ENCODE measurements around the gene TBC1D8. TPM values are rescaled to one million over a fixed set of nuclear protein-coding genes. Genes with fewer than 3 reads are reported as not detected.

Gene TBC1D8
- total and polyA plus RNA-seq, 2 of the 13 experiments (the other 11 are each of a cell fraction or from before 2014, with no cell fraction given): 45.1 to 95.4 TPM

DNA sequence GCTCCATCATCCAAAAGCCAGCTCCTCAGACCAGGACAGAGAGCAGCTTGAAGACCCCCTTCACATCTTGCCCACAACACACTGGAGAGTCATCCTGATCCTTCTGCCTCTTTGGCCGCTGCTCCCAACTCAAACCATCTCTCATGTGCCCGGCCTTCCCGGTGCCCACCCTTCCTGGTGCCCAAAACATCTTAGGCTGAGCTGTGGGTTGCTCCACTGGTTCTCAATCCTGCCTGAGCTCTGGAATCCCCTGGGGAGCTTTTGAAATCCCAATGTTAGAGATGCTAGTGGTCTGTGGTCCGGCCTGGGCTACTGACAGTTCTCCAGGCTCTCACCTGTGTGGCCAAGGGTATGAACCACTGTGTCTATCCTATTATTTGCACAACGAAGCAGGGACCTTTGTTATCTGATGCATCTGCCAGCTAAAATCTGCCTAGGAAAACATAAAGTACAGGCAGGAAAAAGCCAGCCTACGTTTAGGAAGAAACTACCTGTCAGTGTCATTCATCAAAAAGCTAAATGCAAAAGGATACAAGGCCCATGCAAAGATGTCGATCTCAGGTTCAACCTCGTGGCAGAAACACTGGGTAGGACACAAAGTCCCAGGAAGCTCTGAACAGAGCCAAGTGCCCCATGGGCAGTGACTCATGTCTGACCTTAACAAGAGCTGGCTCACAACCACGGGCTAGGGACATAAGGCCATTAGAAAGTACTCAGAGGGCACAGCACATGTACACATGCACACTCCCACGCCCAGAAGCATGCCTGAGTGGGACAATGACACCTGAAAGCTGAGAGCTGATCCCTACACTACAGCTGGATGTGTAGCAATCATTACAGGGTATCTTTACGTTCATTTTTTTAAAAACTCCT, 30.8 kb downstream of the TBC1D8 start (continued):
- TF ChIP-seq, protein P1, sequence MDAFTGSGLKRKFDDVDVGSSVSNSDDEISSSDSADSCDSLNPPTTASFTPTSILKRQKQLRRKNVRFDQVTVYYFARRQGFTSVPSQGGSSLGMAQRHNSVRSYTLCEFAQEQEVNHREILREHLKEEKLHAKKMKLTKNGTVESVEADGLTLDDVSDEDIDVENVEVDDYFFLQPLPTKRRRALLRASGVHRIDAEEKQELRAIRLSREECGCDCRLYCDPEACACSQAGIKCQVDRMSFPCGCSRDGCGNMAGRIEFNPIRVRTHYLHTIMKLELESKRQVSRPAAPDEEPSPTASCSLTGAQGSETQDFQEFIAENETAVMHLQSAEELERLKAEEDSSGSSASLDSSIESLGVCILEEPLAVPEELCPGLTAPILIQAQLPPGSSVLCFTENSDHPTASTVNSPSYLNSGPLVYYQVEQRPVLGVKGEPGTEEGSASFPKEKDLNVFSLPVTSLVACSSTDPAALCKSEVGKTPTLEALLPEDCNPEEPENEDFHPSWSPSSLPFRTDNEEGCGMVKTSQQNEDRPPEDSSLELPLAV (CRISPR knock-in tag; conservative IDR thresholded peaks at IDR 0.05; ENCODE audit: low read depth): no peak
- no peak for TF ChIP-seq ZNF549 (CRISPR knock-in tag; IDR thresholded peaks at IDR 0.05)
- no peak for TF ChIP-seq SRSF4 (IDR thresholded peaks at IDR 0.05; ENCODE audit: low read depth, low read length, poor library complexity, severe bottlenecking)
- 0 out of 2 replicates have a peak, but pooled peaks have one; percentile 33 for TF ChIP-seq HOXA5 (CRISPR knock-in tag; IDR thresholded peaks at IDR 0.05)
- TF ChIP-seq, protein P2, sequence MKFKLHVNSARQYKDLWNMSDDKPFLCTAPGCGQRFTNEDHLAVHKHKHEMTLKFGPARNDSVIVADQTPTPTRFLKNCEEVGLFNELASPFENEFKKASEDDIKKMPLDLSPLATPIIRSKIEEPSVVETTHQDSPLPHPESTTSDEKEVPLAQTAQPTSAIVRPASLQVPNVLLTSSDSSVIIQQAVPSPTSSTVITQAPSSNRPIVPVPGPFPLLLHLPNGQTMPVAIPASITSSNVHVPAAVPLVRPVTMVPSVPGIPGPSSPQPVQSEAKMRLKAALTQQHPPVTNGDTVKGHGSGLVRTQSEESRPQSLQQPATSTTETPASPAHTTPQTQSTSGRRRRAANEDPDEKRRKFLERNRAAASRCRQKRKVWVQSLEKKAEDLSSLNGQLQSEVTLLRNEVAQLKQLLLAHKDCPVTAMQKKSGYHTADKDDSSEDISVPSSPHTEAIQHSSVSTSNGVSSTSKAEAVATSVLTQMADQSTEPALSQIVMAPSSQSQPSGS (CRISPR knock-in tag; IDR thresholded peaks at IDR 0.05): peak; percentile 36; the same call in 1 of the 2 replicates
- no peak for TF ChIP-seq ZSCAN31 (CRISPR knock-in tag; IDR thresholded peaks at IDR 0.05; ENCODE audit: low read depth)
- TF ChIP-seq ZBTB8A (CRISPR knock-in tag; IDR thresholded peaks at IDR 0.05; ENCODE audit: borderline replicate concordance, low read depth): no peak
- no peak for TF ChIP-seq KAT2B (IDR thresholded peaks at IDR 0.05; ENCODE audit: borderline replicate concordance, low read depth, low read length)
- TF ChIP-seq ZNF260 (CRISPR knock-in tag; IDR thresholded peaks at IDR 0.05; ENCODE audit: borderline replicate concordance, low read depth): no peak
- TF ChIP-seq ZNF383 (CRISPR knock-in tag; IDR thresholded peaks at IDR 0.05; ENCODE audit: borderline replicate concordance): no peak
- TF ChIP-seq ZNF883 (CRISPR knock-in tag; IDR thresholded peaks at IDR 0.05; ENCODE audit: not compliant biosample characterization): peak; percentile 21
- TF ChIP-seq KDM5B (CRISPR knock-in tag; IDR thresholded peaks at IDR 0.05; ENCODE audit: borderline replicate concordance): peak; percentile 82; the same call in 1 of the 2 replicates
- TF ChIP-seq MLLT10 (CRISPR knock-in tag; IDR thresholded peaks at IDR 0.05): no peak
- peak; percentile 89 for TF ChIP-seq ZFP36 (IDR thresholded peaks at IDR 0.05; ENCODE audit: borderline replicate concordance, low read depth, low read length, partially characterized antibody)
- TF ChIP-seq MED8 (CRISPR knock-in tag; IDR thresholded peaks at IDR 0.05; ENCODE audit: insufficient replicate concordance): no peak
- TF ChIP-seq TRIM24 (CRISPR knock-in tag; IDR thresholded peaks at IDR 0.05): no peak
- TF ChIP-seq RAD51 (IDR thresholded peaks at IDR 0.05; ENCODE audit: borderline replicate concordance): no peak
- TF ChIP-seq, protein P3, sequence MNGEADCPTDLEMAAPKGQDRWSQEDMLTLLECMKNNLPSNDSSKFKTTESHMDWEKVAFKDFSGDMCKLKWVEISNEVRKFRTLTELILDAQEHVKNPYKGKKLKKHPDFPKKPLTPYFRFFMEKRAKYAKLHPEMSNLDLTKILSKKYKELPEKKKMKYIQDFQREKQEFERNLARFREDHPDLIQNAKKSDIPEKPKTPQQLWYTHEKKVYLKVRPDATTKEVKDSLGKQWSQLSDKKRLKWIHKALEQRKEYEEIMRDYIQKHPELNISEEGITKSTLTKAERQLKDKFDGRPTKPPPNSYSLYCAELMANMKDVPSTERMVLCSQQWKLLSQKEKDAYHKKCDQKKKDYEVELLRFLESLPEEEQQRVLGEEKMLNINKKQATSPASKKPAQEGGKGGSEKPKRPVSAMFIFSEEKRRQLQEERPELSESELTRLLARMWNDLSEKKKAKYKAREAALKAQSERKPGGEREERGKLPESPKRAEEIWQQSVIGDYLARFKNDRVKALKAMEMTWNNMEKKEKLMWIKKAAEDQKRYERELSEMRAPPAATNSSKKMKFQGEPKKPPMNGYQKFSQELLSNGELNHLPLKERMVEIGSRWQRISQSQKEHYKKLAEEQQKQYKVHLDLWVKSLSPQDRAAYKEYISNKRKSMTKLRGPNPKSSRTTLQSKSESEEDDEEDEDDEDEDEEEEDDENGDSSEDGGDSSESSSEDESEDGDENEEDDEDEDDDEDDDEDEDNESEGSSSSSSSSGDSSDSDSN (CRISPR knock-in tag; IDR thresholded peaks at IDR 0.05): no peak; the same call in 1 of the 2 replicates
- TF ChIP-seq KLF6 (CRISPR knock-in tag; IDR thresholded peaks at IDR 0.05): 0 out of 2 replicates have a peak, but pooled peaks have one; percentile 25
- TF ChIP-seq, protein P4, sequence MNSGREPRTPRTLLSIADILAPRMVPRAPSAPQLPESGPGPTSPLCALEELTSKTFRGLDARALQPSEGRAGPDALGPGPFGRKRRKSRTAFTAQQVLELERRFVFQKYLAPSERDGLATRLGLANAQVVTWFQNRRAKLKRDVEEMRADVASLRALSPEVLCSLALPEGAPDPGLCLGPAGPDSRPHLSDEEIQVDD (CRISPR knock-in tag; IDR thresholded peaks at IDR 0.05; ENCODE audit: borderline replicate concordance): no peak
- TF ChIP-seq, protein P5, sequence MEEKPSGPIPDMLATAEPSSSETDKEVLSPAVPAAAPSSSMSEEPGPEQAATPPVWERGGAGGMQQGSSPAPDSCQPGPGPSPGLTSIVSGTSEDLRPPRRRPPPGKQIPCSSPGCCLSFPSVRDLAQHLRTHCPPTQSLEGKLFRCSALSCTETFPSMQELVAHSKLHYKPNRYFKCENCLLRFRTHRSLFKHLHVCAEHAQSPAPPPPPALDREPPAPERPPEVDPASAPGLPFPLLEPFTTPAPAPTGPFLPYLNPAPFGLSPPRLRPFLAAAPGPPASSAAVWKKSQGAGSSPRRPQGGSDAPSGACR (CRISPR knock-in tag; IDR thresholded peaks at IDR 0.05): no peak
- TF ChIP-seq RORA (CRISPR knock-in tag; IDR thresholded peaks at IDR 0.05): no peak

Measured in HepG2 (cell line).